DOHH2 (cell line): ENCODE data around the gene SNX9.
"Not testable (repeated sequence)": the region's sequence is repeated elsewhere in the genome, so short reads cannot be mapped to it uniquely, and the experiment has no call there.

Experiments used
- CTCF ChIP-seq: fragments of 200-600 bp; sonication (generic); IDR thresholded peaks from one replicate; pipeline ENCODE4 v1.5.1; 2014; ENCODE audit warnings: antibody characterized with exemption, mild to moderate bottlenecking, low read depth, low read length; ENCODE audit not compliant: poor library complexity, severe bottlenecking
- EZH2phosphoT487 ChIP-seq: fragments of 200-600 bp; sonication (generic); IDR thresholded peaks from 2 replicates; pipeline ENCODE4 v1.6.1; 2017; ENCODE audit warnings: borderline replicate concordance, mild to moderate bottlenecking, antibody characterized with exemption, low read length, moderate library complexity, mixed read lengths

DNA sequence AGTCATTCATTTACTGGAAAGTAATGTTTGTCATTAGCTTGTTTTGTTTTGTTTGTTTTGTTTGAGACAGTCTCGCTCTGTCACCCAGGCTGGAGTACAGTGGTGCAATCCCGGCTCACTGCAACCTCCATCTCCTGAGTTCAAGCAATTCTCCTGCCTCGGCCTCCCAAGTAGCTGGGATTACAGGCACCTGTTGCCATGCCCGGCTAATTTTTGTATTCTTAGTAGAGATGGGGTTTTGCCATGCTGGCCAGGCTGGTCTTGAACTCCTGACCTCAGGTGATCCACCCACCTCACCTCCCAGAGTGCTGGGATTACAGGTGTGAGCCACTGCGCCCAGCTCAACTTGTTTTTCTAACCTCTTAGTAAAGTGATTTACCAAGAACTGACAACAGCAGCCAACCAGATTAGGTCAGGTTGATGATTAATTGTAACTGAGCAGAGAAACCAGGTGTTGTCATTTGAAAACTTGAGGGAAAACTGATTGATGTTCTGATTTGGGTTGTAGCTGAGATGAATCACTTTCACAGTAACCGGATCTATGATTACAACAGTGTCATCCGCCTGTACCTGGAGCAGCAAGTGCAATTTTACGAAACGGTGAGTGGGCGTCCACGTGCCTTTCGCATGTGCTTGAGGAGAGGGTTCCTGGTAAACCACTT, 117.5 kb downstream of the SNX9 start:
- TF ChIP-seq CTCF, EZH2phosphoT487: not testable (repeated sequence)
